HG02759 (cell line): ENCODE measurements around the gene ABCC12.

Experiments used
- ATAC-seq: cut with Tn5 transposase; IDR thresholded peaks from one replicate; pipeline ENCODE4 v1.9.1; 2021; ENCODE audit warnings: mild to moderate bottlenecking, moderate library complexity; ENCODE audit not compliant: unreplicated experiment

Gene ABCC12

GRCh38 chr16:48106446-48106845 lies 49.3 kb downstream of the ABCC12 start:
- no peak for ATAC-seq
